8988T (cell line): ENCODE data around the gene UGT1A1.

ENCODE experiments used
- DNase-seq: peaks from one replicate; pipeline ENCODE4 v3.0.0; 2011

UGT1A1 gene

DNA sequence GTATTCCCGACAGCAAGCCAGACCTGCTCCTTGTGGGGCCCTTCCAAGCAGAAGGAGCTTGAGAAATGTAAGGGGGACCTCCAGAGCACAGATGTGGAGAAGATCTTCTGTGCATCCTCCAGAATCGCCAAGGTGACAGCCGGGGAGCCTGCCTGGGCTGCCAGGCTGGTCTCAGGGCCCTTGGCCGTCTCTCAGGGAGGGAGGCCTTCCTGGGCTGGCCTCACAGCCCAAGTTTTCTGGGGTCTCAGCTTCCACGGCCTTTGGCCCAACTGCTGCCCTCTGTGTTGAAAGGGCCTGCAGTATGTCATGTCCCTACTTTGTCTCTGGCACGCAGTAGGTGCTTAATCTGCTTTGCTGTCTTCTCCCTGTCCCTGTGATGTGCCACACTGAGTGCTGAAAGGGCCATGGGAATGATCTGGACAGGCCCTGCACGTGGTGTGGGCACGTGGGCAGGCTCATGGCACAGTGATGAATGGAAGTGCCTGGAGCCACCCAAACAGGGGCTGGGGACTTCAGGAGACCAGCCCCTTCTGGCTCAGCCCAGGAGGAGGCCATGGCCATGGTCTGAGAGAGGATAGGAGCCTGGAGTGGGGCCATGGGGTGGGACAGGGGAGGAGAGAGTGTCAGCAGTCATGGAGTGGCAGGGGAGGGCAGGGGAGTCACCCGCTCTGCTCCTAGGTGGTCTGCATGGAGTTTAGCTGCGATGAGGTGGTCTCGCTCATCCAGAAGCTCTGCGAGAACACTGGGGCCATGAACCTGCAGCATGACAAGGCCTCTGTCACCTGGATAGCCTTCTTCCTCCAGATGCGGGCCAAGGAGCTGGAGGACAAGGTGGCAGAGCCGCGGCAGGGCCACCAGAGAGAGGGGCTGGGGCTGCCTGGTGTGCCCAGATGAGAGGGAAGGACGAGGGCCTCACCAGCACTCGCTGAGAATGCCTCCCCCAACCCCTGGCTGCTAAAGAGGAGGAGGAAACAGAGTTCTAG is 58.9 kb downstream of the UGT1A1 start:
- DNase-seq, result no peak

DNA sequence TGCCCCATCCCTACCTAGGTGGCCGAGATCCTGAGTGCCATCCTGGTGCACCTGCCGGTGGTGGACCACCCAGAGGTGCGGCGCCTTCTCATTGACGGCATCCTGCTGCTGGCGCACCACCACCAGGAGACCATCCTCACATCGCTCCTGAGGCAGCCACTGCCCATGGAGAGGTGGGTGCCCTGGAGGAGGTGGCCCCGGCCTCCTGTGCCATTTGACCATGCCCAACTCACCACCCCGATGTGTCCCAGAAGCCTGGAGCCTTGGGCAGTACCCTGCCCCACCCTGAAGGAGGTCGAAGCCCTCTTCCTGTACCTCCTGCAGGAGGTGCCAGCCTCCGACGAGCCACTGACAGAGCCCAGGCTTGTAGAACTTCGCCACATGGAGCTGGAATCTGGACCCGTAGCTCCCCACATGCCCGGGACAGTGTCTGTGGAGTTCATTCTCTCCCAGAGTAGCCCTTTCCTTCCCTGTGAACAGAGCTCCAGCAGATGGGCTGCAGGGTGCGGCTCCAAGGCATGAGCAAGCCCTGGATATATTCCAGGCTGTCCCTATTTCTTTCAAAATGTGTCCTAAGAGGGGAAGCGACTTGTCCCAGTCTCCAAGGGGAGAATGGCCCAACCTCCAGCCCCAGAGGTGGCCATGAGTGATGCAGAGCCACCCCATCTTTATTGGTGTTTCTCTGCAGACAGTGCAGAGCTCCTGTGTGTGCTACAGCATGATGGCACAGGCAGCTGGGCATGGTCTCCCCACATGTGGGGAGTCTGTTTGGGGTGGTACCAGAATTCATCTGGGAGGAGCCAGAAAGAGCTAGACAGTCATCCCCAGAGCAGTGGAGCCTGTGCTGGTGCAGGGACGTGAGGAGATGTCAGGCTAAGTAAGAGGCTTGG is 60.1 kb downstream of the UGT1A1 start:
- no peak for DNase-seq

- DNase-seq, result no peak
Measured at GRCh38 chr2:233820774-233821105, 60.7 kb downstream of the UGT1A1 start.

- no peak for DNase-seq
Measured at GRCh38 chr2:233821196-233821595, 61.1 kb downstream of the UGT1A1 start.

DNA sequence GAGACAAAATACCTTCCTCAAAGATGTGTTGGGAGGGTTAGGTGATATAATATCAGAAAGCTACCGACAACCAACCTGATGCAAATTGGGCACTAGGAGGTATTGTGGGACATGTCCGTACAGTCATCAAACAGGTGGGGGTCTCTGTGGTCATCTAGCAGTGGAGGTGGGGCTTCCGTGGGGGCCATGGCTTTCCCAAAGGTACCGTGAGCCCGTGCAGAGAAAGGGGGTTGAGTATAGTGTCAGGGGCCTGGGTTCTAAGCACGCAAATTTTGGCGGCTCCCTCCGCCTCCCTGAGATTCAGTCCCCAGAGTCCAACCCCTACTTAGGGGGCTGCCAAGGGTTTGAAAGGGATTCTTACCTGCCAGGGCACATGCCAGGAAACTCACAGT is 61.6 kb downstream of the UGT1A1 start:
- no peak for DNase-seq

DNA sequence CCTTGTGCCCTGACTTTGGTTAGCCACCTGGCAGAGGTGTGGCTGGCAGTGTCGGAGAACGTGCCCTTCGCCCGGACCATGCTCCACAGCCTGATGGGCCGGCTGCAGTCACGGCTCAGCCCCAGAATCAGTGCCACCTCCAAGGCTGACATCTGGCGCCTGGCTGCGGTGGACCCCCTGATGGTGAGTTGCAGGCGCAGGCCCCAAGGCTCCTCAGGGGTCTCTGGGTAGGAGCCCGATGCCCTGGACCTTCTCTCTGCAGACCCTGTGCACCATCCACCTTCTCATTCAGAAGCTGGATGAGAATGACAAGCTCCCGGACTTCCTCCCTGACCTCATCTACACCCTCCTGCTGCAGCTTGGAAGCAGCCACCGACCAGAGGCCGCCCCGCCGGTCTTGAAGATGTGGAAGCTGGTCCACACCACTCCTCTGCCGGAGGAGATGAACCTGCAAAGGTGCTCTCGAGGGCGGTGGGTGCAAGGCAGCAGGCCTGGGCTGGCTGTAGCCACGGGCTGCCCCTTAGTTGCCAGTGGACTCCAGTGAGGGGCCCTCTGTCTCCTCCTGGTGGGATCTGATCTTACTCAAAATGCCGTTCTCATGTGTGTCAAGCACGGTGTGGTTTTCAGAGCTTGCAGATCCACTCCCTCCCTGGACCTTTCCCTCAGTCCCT is 62.2 kb downstream of the UGT1A1 start:
- DNase-seq, result no peak
